Left lung (tissue), 10 donors: Measurements from ENCODE around the gene ELAPOR2. TPM values are rescaled to one million over a fixed set of nuclear protein-coding genes. Genes with fewer than 3 reads are reported as not detected.
A peak's percentile ranks its signal among the peaks of the same experiment; 100 is the strongest.

Experiments
- ATAC-seq: fragments of 200-7000 bp; cut with Tn5 transposase; one replicate; pipeline ENCODE4 v1.9.1; 2020; ENCODE audit warnings: moderate library complexity
- DNase-seq, 4 donors: peaks; one replicate each; pipeline ENCODE4 v3.0.0-alpha.2; 2013 to 2020
- H3K27ac ChIP-seq, 2 donors: fragments of 200-600 bp; sonication (generic) in 1 of 2; one replicate each; pipeline versions ENCODE4 v1.5.0 to v1.8.0; 2020 to 2021
- H3K27me3 ChIP-seq, 2 donors: fragments of 200-600 bp; sonication (generic) in 1 of 2; one replicate each; pipeline versions ENCODE4 v1.5.0 to v1.8.0; 2020 to 2021
- H3K36me3 ChIP-seq, 2 donors: fragments of 200-600 bp; sonication (generic) in 1 of 2; one replicate each; pipeline versions ENCODE4 v1.5.0 to v1.8.0; 2020 to 2021
- H3K4me1 ChIP-seq, 2 donors: fragments of 200-600 bp; one replicate each; pipeline ENCODE4 v1.8.0; 2021
- H3K4me3 ChIP-seq, 2 donors: fragments of 200-600 bp; sonication (generic) in 1 of 2; one replicate each; pipeline versions ENCODE4 v1.5.0 to v1.8.0; 2020 to 2021; ENCODE audit warnings: mild to moderate bottlenecking in 1 of 2
- H3K9me3 ChIP-seq, 2 donors: fragments of 200-600 bp; sonication (generic) in 1 of 2; one replicate each; pipeline versions ENCODE4 v1.5.0 to v1.8.0; 2020 to 2021
- CTCF ChIP-seq, 2 donors: fragments of 200-600 bp; sonication (generic) in 1 of 2; IDR thresholded peaks; one replicate each; pipeline versions ENCODE4 v1.5.0 to v1.8.0; 2021; ENCODE audit warnings: antibody characterized with exemption in 2 of 2
- intact Hi-C, 2 donors: fragments of 100-400 bp; cut with DNase I; formaldehyde crosslinking; loops; one replicate each; pipeline versions ENCODE4 v1.11.2 to v1.14.2; 2022
- polyA plus RNA-seq, 6 donors: library from polyadenylated mRNA; unstranded; fragments of 120-200 nt; gene quantifications; one replicate each; pipeline ENCODE4 v1.2.1, GENCODE V29; 2013; ENCODE audit not compliant: insufficient read length in 6 of 6
- total RNA-seq, 2 donors: library from RNA; stranded (reverse); fragmentation: NEBNext Ultra II Directional; extraction: Animal tissue kit (Norgen Biotek cat#: 25700); gene quantifications; one replicate each; pipeline ENCODE4 v1.2.1, GENCODE V29; 2021
- donor health status: DM: no; HTN: yes; CAD: no.
- donor health status: DM: no; HTN: no; CAD: no.

The ELAPOR2 gene
- total and polyA plus RNA-seq, 8 donors, result 27.1 to 87.2 (median 31.9) TPM

GRCh38 chr7:87083865-87084519 is 24.5 kb upstream of the ELAPOR2 start:
- H3K4me3 ChIP-seq, result no peak overlapping the region
- no peaks in the 10 kb centered on the region for H3K9me3 ChIP-seq
- TF ChIP-seq CTCF (IDR thresholded peaks at IDR 0.05), result no peak
- H3K27me3 ChIP-seq, result no peaks in the 10 kb centered on the region
- H3K4me1 ChIP-seq, result no peaks in the 10 kb centered on the region
- ATAC-seq (no peak), DNase-seq (no peak)
- no peak overlapping the region for H3K27ac ChIP-seq
- H3K36me3 ChIP-seq, result no peaks in the 10 kb centered on the region
- intact Hi-C loops, result no loop called here

- H3K4me3 ChIP-seq, result no peak overlapping the region
- ATAC-seq (no peak), DNase-seq (no peak)
- TF ChIP-seq CTCF (IDR thresholded peaks at IDR 0.05), result no peak
- no peaks in the 10 kb centered on the region for H3K9me3 ChIP-seq
- no peaks in the 10 kb centered on the region for H3K27me3 ChIP-seq
- intact Hi-C loops, result no loop called here
- no peaks in the 10 kb centered on the region for H3K4me1 ChIP-seq
- no peak overlapping the region for H3K27ac ChIP-seq
- H3K36me3 ChIP-seq, result no peaks in the 10 kb centered on the region
Observed at GRCh38 chr7:87082675-87083074, 23.2 kb upstream of the ELAPOR2 start.

GRCh38 chr7:87075671-87076404 is 16.4 kb upstream of the ELAPOR2 start:
- no peaks in the 10 kb centered on the region for H3K4me1 ChIP-seq
- no peak for DNase-seq

GRCh38 chr7:87067788-87068187 is 8.3 kb upstream of the ELAPOR2 start:
- ATAC-seq (no peak), DNase-seq (no peak)
- Histone ChIP-seq H3K27ac (no peak overlapping the region), H3K4me1 (no peaks in the 10 kb centered on the region), H3K27me3 (no peaks in the 10 kb centered on the region), H3K9me3 (no peaks in the 10 kb centered on the region), H3K4me3 (no peak overlapping the region), H3K36me3 (no peaks in the 10 kb centered on the region)
- intact Hi-C loops, result no loop called here
- TF ChIP-seq CTCF (IDR thresholded peaks at IDR 0.05), result no peak

More at GRCh38 chr7:87075671-87076404, 16.4 kb upstream of the ELAPOR2 start:
- Histone ChIP-seq H3K36me3 (no peaks in the 10 kb centered on the region), H3K4me3 (no peak overlapping the region), H3K9me3 (no peaks in the 10 kb centered on the region), H3K27me3 (no peaks in the 10 kb centered on the region), H3K27ac (no peak overlapping the region)
- no peak for TF ChIP-seq CTCF (IDR thresholded peaks at IDR 0.05)
- intact Hi-C loops, result no loop called here
- no peak for ATAC-seq

- H3K36me3 ChIP-seq, result no peaks in the 10 kb centered on the region
- peaks cover 0 to 7% of the 10 kb centered on the region in 2 donors for H3K4me1 ChIP-seq
- no peak for DNase-seq
- H3K4me3 ChIP-seq, result peak overlapping the region in 1 of 2 donors; percentile 58
- H3K27ac ChIP-seq, result no peak overlapping the region
- no peak for ATAC-seq
- no peaks in the 10 kb centered on the region for H3K9me3 ChIP-seq
- TF ChIP-seq CTCF (IDR thresholded peaks at IDR 0.05), result no peak
- H3K27me3 ChIP-seq, result peaks cover 0 to 27% of the 10 kb centered on the region in 2 donors
- intact Hi-C loops, result no loop called here
Observed at GRCh38 chr7:87060288-87060537, 759 bp upstream of the ELAPOR2 start.
